Hepatocyte (in vitro differentiated cells): Measurements from ENCODE around the gene SORCS2.

Source experiments
- CTCF ChIP-seq: fragments of 200-600 bp; sonication (generic); IDR thresholded peaks from 2 replicates; pipeline ENCODE4 v1.5.1; 2016; ENCODE audit warnings: antibody characterized with exemption, mild to moderate bottlenecking; ENCODE audit not compliant: poor library complexity
- EZH2 ChIP-seq: fragments of 200-600 bp; sonication (generic); IDR thresholded peaks from 2 replicates; pipeline ENCODE4 v1.6.1; 2016; ENCODE audit warnings: antibody characterized with exemption, mild to moderate bottlenecking, borderline replicate concordance
- EZH2phosphoT487 ChIP-seq: fragments of 200-600 bp; sonication (generic); IDR thresholded peaks from one replicate; pipeline ENCODE4 v1.6.1; 2018; ENCODE audit warnings: antibody characterized with exemption, mild to moderate bottlenecking, low read depth, moderate library complexity; ENCODE audit not compliant: unreplicated experiment, severe bottlenecking

- TF ChIP-seq CTCF: no peak
- no peak for TF ChIP-seq EZH2phosphoT487
- no peak for TF ChIP-seq EZH2
Observed at GRCh38 chr4:7790023-7790422, 597.7 kb downstream of the SORCS2 start.
